Adrenal gland (tissue), 12 donors: ENCODE results near the gene CNOT10. TPM values are rescaled to one million over a fixed set of nuclear protein-coding genes. Genes with fewer than 3 reads are reported as not detected.
A peak's percentile ranks its signal among the peaks of the same experiment; 100 is the strongest.
"Not testable (repeated sequence)": the region's sequence is repeated elsewhere in the genome, so short reads cannot be mapped to it uniquely, and the experiment has no call there.

Experiments
- DNase-seq, 7 donors: peaks; one replicate each; pipeline ENCODE4 v3.0.0-alpha.2; 2019 to 2020
- H3K27ac ChIP-seq, 5 donors: fragments of 200-600 bp; sonication (generic) in 4 of 5; 1 replicate in 3 of 5; 2 replicates in 2 of 5; pipeline versions ENCODE4 v1.5.1 to v1.8.0; 2016 to 2020; ENCODE audit warnings: mild to moderate bottlenecking in 1 of 5
- H3K27me3 ChIP-seq: fragments of 200-600 bp; 2 replicates; pipeline ENCODE4 v1.8.0; 2021
- H3K36me3 ChIP-seq, 2 donors: fragments of 200-600 bp; replicated peaks in 1 of 2; 1 replicate in 1 of 2; 2 replicates in 1 of 2; pipeline versions ENCODE4 v1.5.1 to v1.8.0; 2018 to 2022
- H3K4me1 ChIP-seq, 2 donors: fragments of 200-600 bp; replicated peaks in 1 of 2; 1 replicate in 1 of 2; 2 replicates in 1 of 2; pipeline versions ENCODE4 v1.5.1 to v1.8.0; 2018 to 2021
- H3K4me3 ChIP-seq, 4 donors: fragments of 200-600 bp; sonication (generic) in 3 of 4; one replicate each; pipeline ENCODE4 v1.5.1; 2016 to 2018
- H3K9me3 ChIP-seq, 3 donors: fragments of 200-600 bp; sonication (generic) in 1 of 3; replicated peaks in 1 of 3; 1 replicate in 2 of 3; 2 replicates in 1 of 3; pipeline versions ENCODE4 v1.5.1 to v1.8.0; 2016 to 2021
- POLR2A ChIP-seq, 2 donors: fragments of 450-650 bp; IDR thresholded peaks; one replicate each; pipeline ENCODE4 v1.6.1; 2017; ENCODE audit warnings: antibody characterized with exemption in 2 of 2, mild to moderate bottlenecking in 2 of 2, moderate library complexity in 1 of 2
- WGBS, 4 donors: extraction: QIAGEN DNeasy Blood & Tissue Kit in 2 of 4; methylation state at CpG; one replicate each; pipeline versions ENCODE4 v1.1.5 to v1.1.7; 2013 to 2017; 5-methylcytosine and 5-hydroxymethylcytosine counted together
- intact Hi-C, 2 donors: fragments of 100-400 bp; cut with DNase I; formaldehyde crosslinking; loops; one replicate each; pipeline versions ENCODE4 v1.14.1 to v1.15.0; 2022 to 2023
- polyA plus RNA-seq, 3 donors: library from polyadenylated mRNA; stranded (reverse); fragments of 200-250 nt in 2 of 3; fragments of 350-450 nt in 1 of 3; fragmentation: Illumina TruSeq in 1 of 3; extraction: RNeasy Lipid Tissue Mini Kit (QIAGEN cat#74804) in 1 of 3; gene quantifications; one replicate each; pipeline ENCODE4 v1.2.3, GENCODE V29; 2013 to 2014
- total RNA-seq, 9 donors: library from RNA; depleted of rRNA in 4 of 9; stranded (reverse); fragments of >200 nt in 4 of 9; fragments of 120-200 nt in 1 of 9; fragmentation: NEBNext Ultra II Directional in 1 of 9; extraction: Animal tissue kit (Norgen Biotek cat#: 25700) in 1 of 9; gene quantifications; one replicate each; pipeline versions ENCODE4 v1.1.0 to v1.2.4, GENCODE V29; 2013 to 2023
- TF ChIP-seq, protein P1 (sequence below), 6 experiments: fragments of 450-650 bp in 4 of 6; fragments of 200-600 bp in 2 of 6; sonication (generic) in 1 of 6; IDR thresholded peaks; 1 replicate in 5 of 6; 2 replicates in 1 of 6; pipeline versions ENCODE4 v1.5.1 to v1.8.0; 2016 to 2021; ENCODE audit warnings: antibody characterized with exemption in 6 of 6, mild to moderate bottlenecking in 2 of 6, moderate library complexity in 1 of 6
- donor health status: healthy with polysubstance abuse.
- donor health status: Bipolar disorder and iron deficiency.
- donor health status: DM: yes; HTN: yes; CAD: no.
- donor health status: DM: no; HTN: no; CAD: no.
- donor health status: DM: no; HTN: no; CAD: no.
- donor health status: DM: yes; HTN: yes; CAD: no.

Gene CNOT10
- total and polyA plus RNA-seq, 12 donors = 15.3 to 32.1 (median 25.5) TPM

DNA sequence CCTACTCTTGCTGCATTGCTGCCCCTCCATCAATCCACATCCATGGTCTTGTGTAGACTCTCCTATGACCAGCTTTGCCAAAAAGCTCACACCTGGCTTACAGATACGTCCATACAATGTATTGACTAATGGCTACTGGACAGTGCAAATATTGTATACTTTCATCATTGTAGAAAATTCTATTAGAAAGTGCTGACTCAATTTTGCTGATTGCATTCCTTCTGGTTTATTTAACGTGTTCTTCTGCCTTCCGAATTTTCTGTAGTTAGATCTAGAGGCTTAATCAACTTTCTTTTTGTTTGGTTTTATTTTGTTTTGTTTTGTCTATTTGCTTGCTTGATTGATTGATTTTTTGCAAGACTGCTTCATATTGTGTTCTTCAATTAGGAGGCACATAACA is 29.8 kb upstream of the CNOT10 start:
- WGBS, 4 donors = 74 to 84% (median 81%) methylated on average over 3 of the region's 3 CpGs
- no peaks in the 10 kb centered on the region for H3K36me3 ChIP-seq
- H3K9me3 ChIP-seq = no peaks in the 10 kb centered on the region
- no peaks in the 10 kb centered on the region for H3K4me1 ChIP-seq
- TF ChIP-seq, protein P1, sequence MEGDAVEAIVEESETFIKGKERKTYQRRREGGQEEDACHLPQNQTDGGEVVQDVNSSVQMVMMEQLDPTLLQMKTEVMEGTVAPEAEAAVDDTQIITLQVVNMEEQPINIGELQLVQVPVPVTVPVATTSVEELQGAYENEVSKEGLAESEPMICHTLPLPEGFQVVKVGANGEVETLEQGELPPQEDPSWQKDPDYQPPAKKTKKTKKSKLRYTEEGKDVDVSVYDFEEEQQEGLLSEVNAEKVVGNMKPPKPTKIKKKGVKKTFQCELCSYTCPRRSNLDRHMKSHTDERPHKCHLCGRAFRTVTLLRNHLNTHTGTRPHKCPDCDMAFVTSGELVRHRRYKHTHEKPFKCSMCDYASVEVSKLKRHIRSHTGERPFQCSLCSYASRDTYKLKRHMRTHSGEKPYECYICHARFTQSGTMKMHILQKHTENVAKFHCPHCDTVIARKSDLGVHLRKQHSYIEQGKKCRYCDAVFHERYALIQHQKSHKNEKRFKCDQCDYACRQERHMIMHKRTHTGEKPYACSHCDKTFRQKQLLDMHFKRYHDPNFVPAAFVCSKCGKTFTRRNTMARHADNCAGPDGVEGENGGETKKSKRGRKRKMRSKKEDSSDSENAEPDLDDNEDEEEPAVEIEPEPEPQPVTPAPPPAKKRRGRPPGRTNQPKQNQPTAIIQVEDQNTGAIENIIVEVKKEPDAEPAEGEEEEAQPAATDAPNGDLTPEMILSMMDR (IDR thresholded peaks at IDR 0.05) = no peak
- no peak for TF ChIP-seq POLR2A (IDR thresholded peaks at IDR 0.05)
- intact Hi-C loops = no loop called here
- no peak overlapping the region for H3K27ac ChIP-seq
- no peak overlapping the region for H3K4me3 ChIP-seq
- DNase-seq = no peak
- no peaks in the 10 kb centered on the region for H3K27me3 ChIP-seq

DNA sequence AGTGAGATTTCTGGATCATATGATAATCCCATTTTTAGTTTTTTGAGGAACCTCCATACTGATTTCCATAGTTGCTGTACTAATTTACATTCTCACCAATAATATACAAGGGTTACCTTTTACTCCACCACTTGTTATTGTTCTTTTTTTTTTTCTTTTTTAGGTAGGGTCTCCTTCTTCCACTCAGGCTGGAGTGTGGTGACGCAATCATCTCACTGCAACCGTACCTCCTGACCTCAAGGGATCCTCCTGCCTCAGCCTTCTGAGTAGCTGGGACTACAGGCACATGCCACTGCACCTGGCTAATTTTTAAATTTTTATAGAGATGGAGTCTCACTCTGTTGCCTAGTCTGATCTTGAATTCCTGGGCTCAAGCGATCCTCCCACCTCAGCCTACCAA is 24.4 kb upstream of the CNOT10 start:
- WGBS, 4 donors = 81 to 95% (median 90%) methylated on average over 3 of the region's 3 CpGs
- DNase-seq = no peak
- Histone ChIP-seq H3K9me3 (no peaks in the 10 kb centered on the region), H3K27me3 (no peaks in the 10 kb centered on the region), H3K36me3 (no peaks in the 10 kb centered on the region), H3K27ac (no peak overlapping the region), H3K4me1 (no peaks in the 10 kb centered on the region), H3K4me3 (no peak overlapping the region)
- TF ChIP-seq, protein P1 (IDR thresholded peaks at IDR 0.05) = no peak
- TF ChIP-seq POLR2A (IDR thresholded peaks at IDR 0.05) = no peak
- intact Hi-C loops = no loop called here

DNA sequence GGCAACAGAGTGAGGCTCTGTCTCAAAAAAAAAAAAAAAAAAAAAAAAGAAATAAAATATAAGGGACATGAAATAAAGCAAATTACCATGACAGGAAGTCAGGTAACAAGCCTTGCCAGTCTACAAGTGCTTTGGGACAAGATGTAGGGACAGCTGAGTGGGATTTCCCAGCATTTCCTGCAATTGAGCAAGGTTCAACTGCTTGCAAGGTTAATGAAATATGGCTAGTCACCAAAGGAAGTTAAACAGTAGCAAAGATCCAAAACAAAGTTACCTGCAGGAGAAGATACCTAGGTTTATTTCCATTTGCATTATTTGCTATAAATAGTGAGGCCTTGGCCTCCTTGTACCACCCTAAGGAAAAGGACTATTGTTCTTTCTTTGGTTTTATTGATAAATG is 22.3 kb upstream of the CNOT10 start:
- Histone ChIP-seq H3K27me3 (no peaks in the 10 kb centered on the region), H3K27ac (no peak overlapping the region), H3K36me3 (no peaks in the 10 kb centered on the region), H3K4me1 (no peaks in the 10 kb centered on the region), H3K9me3 (no peaks in the 10 kb centered on the region), H3K4me3 (no peak overlapping the region)
- TF ChIP-seq, protein P1 (IDR thresholded peaks at IDR 0.05) = no peak
- no peak for TF ChIP-seq POLR2A (IDR thresholded peaks at IDR 0.05)
- intact Hi-C loops = no loop called here
- no peak for DNase-seq

DNA sequence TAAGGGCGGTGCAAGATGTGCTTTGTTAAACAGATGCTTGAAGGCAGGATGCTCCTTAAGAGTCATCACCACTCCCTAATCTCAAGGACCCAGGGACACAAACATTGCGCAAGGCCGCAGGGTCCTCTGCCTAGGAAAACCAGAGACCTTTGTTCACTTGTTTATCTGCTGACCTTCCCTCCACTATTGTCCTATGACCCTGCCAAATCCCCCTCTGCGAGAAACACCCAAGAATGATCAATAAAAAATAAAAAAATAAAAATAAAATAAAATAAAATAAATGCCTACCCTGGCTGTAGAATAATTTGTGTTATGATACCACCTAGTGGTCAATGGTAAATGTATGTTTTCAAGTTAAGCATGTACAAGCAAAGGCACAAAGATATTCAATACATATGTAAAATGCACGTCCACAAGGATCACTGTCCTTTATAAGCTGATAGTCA is 20.3 kb upstream of the CNOT10 start:
- DNase-seq = peak in 3 of 7 donors; percentile 17 to 37 (median 27)
- not testable (repeated sequence) for H3K4me1 ChIP-seq, H3K9me3 ChIP-seq, H3K27ac ChIP-seq, H3K4me3 ChIP-seq, H3K27me3 ChIP-seq, H3K36me3 ChIP-seq
- TF ChIP-seq, protein P1 (IDR thresholded peaks at IDR 0.05) = peak; percentile 45 to 89 (median 62)
- 33 to 48% (median 43%) methylated on average over 5 of the region's 5 CpGs for WGBS, 4 donors
- intact Hi-C loops = loop anchor here (5.0 kb wide), 2 partner anchors 152 to 157 kb away; no protein-coding TSS in a partner anchor
